Measurements from ENCODE around the gene KCTD19.

Gene KCTD19

GRCh38 chr16:67258161-67258835 lies 68.2 kb downstream of the KCTD19 start:
- DNase-seq (ENCODE audit: low spot score) = no peak

- no peak for DNase-seq (ENCODE audit: low spot score)
Measured at GRCh38 chr16:67257486-67258160, 68.9 kb downstream of the KCTD19 start.

GRCh38 chr16:67256701-67257230 lies 69.8 kb downstream of the KCTD19 start:
- DNase-seq (ENCODE audit: low spot score) = no peak

- no peak for DNase-seq (ENCODE audit: low spot score)
Measured at GRCh38 chr16:67255553-67256221, 70.9 kb downstream of the KCTD19 start.

GRCh38 chr16:67254801-67255552 lies 71.6 kb downstream of the KCTD19 start:
- DNase-seq (ENCODE audit: low spot score) = no peak

GRCh38 chr16:67252609-67253497 lies 73.7 kb downstream of the KCTD19 start:
- no peak for DNase-seq (ENCODE audit: low spot score)

GRCh38 chr16:67250045-67250327 lies 76.6 kb downstream of the KCTD19 start:
- DNase-seq (ENCODE audit: low spot score) = no peak

GRCh38 chr16:67249178-67250044 lies 77.1 kb downstream of the KCTD19 start:
- no peak for DNase-seq (ENCODE audit: low spot score)

- peak; percentile 68 for DNase-seq (ENCODE audit: low spot score)
Measured at GRCh38 chr16:67248401-67249177, 78.0 kb downstream of the KCTD19 start, which contains the start of gene SLC9A5. Gene SLC9A5, plus strand, starts transcription at chr16:67248979. Its CDS starts 36 bp downstream, at chr16:67249015.

- no peak for DNase-seq (ENCODE audit: low spot score)
Measured at GRCh38 chr16:67248073-67248400, 78.5 kb downstream of the KCTD19 start.

GRCh38 chr16:67247192-67248072 lies 79.1 kb downstream of the KCTD19 start, which contains the start of gene FHOD1:
Gene FHOD1, minus strand, starts transcription at chr16:67247481. Its CDS starts 71 bp downstream, at chr16:67247410.
- DNase-seq (ENCODE audit: low spot score) = peak; percentile 91

- peak; percentile 81 for DNase-seq (ENCODE audit: low spot score)
Measured at GRCh38 chr16:67246756-67247191, 79.8 kb downstream of the KCTD19 start.

GRCh38 chr16:67246081-67246755 lies 80.3 kb downstream of the KCTD19 start:
- peak; percentile 77 for DNase-seq (ENCODE audit: low spot score)

- DNase-seq (ENCODE audit: low spot score) = no peak
Measured at GRCh38 chr16:67245674-67246080, 80.9 kb downstream of the KCTD19 start.

GRCh38 chr16:67245186-67245585 lies 81.4 kb downstream of the KCTD19 start:
- DNase-seq (ENCODE audit: low spot score) = no peak

- no peak for DNase-seq (ENCODE audit: low spot score)
Measured at GRCh38 chr16:67244387-67245185, 82.0 kb downstream of the KCTD19 start.

GRCh38 chr16:67243481-67243880 lies 83.1 kb downstream of the KCTD19 start:
- DNase-seq (ENCODE audit: low spot score) = no peak
